GM18861 (cell line): ENCODE data around the gene DPP4.
A peak's percentile ranks its signal among the peaks of the same experiment; 100 is the strongest.
"Not testable (repeated sequence)": the region's sequence is repeated elsewhere in the genome, so short reads cannot be mapped to it uniquely, and the experiment has no call there.

Source experiments
- ATAC-seq: cut with Tn5 transposase; IDR thresholded peaks from one replicate; pipeline ENCODE4 v1.9.1; 2021; ENCODE audit not compliant: unreplicated experiment

The DPP4 gene

GRCh38 chr2:161962160-161962559, 111.9 kb downstream of the DPP4 start:
- ATAC-seq: no peak

GRCh38 chr2:161961061-161961460, 113.0 kb downstream of the DPP4 start:
- ATAC-seq: no peak

GRCh38 chr2:161956738-161957137, 117.3 kb downstream of the DPP4 start:
- no peak for ATAC-seq

GRCh38 chr2:161955211-161955610, 118.8 kb downstream of the DPP4 start:
- no peak for ATAC-seq

- ATAC-seq: no peak
Observed at GRCh38 chr2:161954103-161954502, 119.9 kb downstream of the DPP4 start.

GRCh38 chr2:161953367-161953766, 120.6 kb downstream of the DPP4 start:
- not testable (repeated sequence) for ATAC-seq

- ATAC-seq: no peak
Observed at GRCh38 chr2:161952783-161953191, 121.2 kb downstream of the DPP4 start.

GRCh38 chr2:161947836-161948235, 126.2 kb downstream of the DPP4 start:
- no peak for ATAC-seq

- no peak for ATAC-seq
Observed at GRCh38 chr2:161947406-161947805, 126.6 kb downstream of the DPP4 start.

GRCh38 chr2:161946489-161947107, 127.4 kb downstream of the DPP4 start:
- ATAC-seq: peak; percentile 49

- ATAC-seq: no peak
Observed at GRCh38 chr2:161943011-161943410, 131.0 kb downstream of the DPP4 start.
